OCI-LY3 (cell line): Measurements from ENCODE around the gene METTL4.

Source experiments
- H2AFZ ChIP-seq: fragments of 200-600, 300-600 bp; shearing (Covaris generic); 2 replicates; pipeline ENCODE4 v1.6.0; 2014; ENCODE audit warnings: antibody characterized with exemption, low read depth, low read length
- H3K27ac ChIP-seq: fragments of 200-600, 300-600 bp; sonication (generic); 2 replicates; pipeline ENCODE4 v1.5.1; 2014; ENCODE audit warnings: mild to moderate bottlenecking, low read length, moderate library complexity, mixed read lengths
- H3K27me3 ChIP-seq: fragments of 200-600, 300-600 bp; sonication (generic); 2 replicates; pipeline ENCODE4 v1.6.1; 2014; ENCODE audit warnings: low read depth, low read length, mixed read lengths
- H3K36me3 ChIP-seq: fragments of 200-600, 300-600 bp; sonication (generic); replicated peaks from 2 replicates; pipeline ENCODE3; 2014; ENCODE audit warnings: low read depth, low read length, mixed read lengths
- H3K4me1 ChIP-seq: fragments of 300-600, 200-600 bp; sonication (generic); 2 replicates; pipeline ENCODE4 v1.6.1; 2014; ENCODE audit warnings: low read length, mixed read lengths
- H3K4me2 ChIP-seq: fragments of 200-600, 300-600 bp; sonication (generic); 2 replicates; pipeline ENCODE4 v1.6.1; 2014; ENCODE audit warnings: low read length, mixed read lengths
- H3K4me3 ChIP-seq: fragments of 300-600, 200-600 bp; sonication (generic); 2 replicates; pipeline ENCODE4 v1.5.1; 2014; ENCODE audit warnings: antibody characterized with exemption, mild to moderate bottlenecking, low read length, moderate library complexity
- H3K79me2 ChIP-seq: fragments of 300-600, 200-600 bp; shearing (Covaris generic); 2 replicates; pipeline ENCODE4 v1.6.1; 2014; ENCODE audit warnings: mild to moderate bottlenecking, low read length, mixed read lengths
- H3K9ac ChIP-seq: fragments of 300-600, 200-600 bp; shearing (Covaris generic); 2 replicates; pipeline ENCODE4 v1.6.0; 2014; ENCODE audit warnings: mild to moderate bottlenecking, low read length, moderate library complexity
- H3K9me3 ChIP-seq: fragments of 200-600, 300-600 bp; shearing (Covaris generic); 2 replicates; pipeline ENCODE4 v1.6.1; 2014; ENCODE audit warnings: low read length, mixed read lengths; ENCODE audit not compliant: insufficient read depth
- H4K20me1 ChIP-seq: fragments of 200-600, 300-600 bp; sonication (generic); 2 replicates; pipeline ENCODE4 v1.6.1; 2016; ENCODE audit warnings: low read length, mixed read lengths; ENCODE audit not compliant: insufficient read depth
- CTCF ChIP-seq: fragments of 200-600, 300-600 bp; sonication (generic); IDR thresholded peaks from 2 replicates; pipeline ENCODE4 v1.5.1; 2014; ENCODE audit warnings: antibody characterized with exemption, low read length, low read depth
- EZH2phosphoT487 ChIP-seq: fragments of 200-600 bp; shearing (Covaris generic); IDR thresholded peaks from 2 replicates; pipeline ENCODE4 v1.6.1; 2018; ENCODE audit warnings: antibody characterized with exemption, mixed run types, low read depth

METTL4 gene

DNA sequence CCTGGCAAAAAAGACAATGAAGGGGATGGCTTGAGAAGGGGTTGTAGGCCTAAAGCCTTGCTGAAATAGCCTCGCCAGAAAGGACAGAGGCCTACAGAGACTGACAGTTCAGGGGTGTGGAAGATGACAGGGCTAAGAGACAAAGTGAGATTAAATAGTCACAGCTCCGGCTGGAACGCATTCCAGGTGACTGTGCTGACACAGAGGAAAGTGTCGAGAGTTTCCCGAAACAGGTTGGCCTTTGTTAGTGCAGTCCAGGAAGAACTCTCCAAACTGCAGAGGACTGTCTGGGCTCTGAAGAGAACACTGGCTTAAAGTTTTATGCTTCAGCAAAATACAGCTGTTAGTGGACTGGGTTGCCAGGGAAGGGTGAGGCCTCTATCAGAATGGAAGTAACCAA lies 52.8 kb downstream of the METTL4 start:
- no peaks in the 10 kb centered on the region for H3K9me3 ChIP-seq
- H4K20me1 ChIP-seq: no peaks in the 10 kb centered on the region
- H3K27me3 ChIP-seq: no peaks in the 10 kb centered on the region
- no peak overlapping the region for H3K27ac ChIP-seq
- H3K4me2 ChIP-seq: no peak overlapping the region
- H3K9ac ChIP-seq: no peak overlapping the region
- H3K79me2 ChIP-seq: no peaks in the 10 kb centered on the region
- no peak for TF ChIP-seq EZH2phosphoT487
- TF ChIP-seq CTCF: no peak
- H2AFZ ChIP-seq: no peak overlapping the region
- no peaks in the 10 kb centered on the region for H3K36me3 ChIP-seq
- peaks cover 9% of the 10 kb centered on the region; the same call in 1 of the 2 replicates for H3K4me1 ChIP-seq
- no peak overlapping the region for H3K4me3 ChIP-seq

DNA sequence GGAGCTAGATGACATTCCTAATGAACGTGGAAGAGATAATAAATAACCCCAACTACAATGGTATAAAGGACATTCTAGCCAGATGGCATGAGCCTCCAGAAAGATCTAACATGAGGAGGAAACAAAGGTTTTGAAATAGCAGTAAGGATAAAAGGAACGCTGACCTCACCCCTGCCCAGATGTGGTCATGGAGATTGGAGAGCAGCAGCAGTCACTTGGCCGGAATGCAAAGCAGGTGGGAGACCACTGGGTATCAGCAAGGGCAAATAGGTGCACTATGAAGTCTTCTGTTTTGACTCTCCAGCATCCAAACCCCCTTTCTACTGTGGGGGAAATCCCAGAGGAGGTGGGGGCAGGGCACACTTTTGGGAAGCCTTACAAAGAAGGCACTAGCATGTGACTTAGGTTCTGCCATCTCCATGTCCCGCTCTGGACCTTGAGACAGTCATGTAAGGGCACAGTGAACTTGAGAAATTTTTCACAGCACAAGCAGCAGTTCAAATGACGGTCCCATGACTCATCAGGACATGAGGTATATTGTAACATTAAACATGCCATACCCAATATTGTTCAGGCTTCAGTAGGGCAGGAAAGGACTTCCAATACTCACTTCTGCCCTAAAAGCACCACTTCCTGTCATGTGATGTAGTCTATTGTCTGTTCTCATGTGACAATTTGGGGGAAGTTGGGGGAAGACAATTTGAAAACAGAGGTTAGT lies 55.2 kb downstream of the METTL4 start:
- Histone ChIP-seq H3K79me2 (no peaks in the 10 kb centered on the region), H3K4me2 (no peak overlapping the region), H3K27ac (no peak overlapping the region), H2AFZ (0 out of 2 replicates have a peak overlapping the region, but pooled peaks have one; percentile 62), H3K36me3 (no peaks in the 10 kb centered on the region), H3K27me3 (no peaks in the 10 kb centered on the region), H3K4me1 (0 out of 2 replicates have a peak, but pooled peaks cover 3% of the 10 kb centered on the region), H3K9me3 (no peaks in the 10 kb centered on the region), H3K9ac (no peak overlapping the region), H4K20me1 (no peaks in the 10 kb centered on the region), H3K4me3 (no peak overlapping the region)
- no peak for TF ChIP-seq EZH2phosphoT487

DNA sequence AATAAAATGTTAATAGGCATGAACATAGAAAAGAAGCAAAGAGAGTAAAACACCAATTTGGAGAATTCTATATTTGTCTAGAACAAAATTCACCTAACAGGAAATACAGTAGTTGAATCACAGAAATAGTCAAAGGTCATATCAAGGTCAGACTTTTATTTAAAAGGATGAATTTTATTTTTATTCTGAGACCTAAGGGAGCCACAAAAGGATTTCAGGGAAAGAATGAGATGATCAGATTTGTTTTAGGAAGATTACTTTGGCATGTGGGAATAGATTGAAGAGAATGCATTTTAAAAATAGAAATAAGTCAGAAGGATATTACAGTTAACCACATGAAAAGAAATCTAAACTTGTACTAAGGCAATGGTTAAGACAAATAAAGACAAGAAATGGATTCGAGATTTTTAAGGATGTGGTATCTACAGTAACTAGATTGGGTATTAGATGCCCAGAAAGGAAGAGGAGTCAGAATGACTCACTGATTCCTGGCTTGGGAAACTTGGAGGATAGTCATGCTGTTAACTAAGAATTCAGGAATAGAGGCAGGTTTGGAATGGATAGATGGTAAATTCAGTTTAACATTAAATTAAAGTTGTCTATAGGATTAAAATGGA lies 56.0 kb downstream of the METTL4 start:
- Histone ChIP-seq H3K9me3 (no peaks in the 10 kb centered on the region), H2AFZ (no peak overlapping the region), H4K20me1 (no peaks in the 10 kb centered on the region), H3K9ac (no peak overlapping the region), H3K79me2 (no peaks in the 10 kb centered on the region), H3K4me1 (0 out of 2 replicates have a peak, but pooled peaks cover 3% of the 10 kb centered on the region), H3K4me3 (no peak overlapping the region), H3K36me3 (no peaks in the 10 kb centered on the region), H3K4me2 (no peak overlapping the region), H3K27ac (no peak overlapping the region), H3K27me3 (no peaks in the 10 kb centered on the region)
- TF ChIP-seq EZH2phosphoT487: no peak
- TF ChIP-seq CTCF: no peak

DNA sequence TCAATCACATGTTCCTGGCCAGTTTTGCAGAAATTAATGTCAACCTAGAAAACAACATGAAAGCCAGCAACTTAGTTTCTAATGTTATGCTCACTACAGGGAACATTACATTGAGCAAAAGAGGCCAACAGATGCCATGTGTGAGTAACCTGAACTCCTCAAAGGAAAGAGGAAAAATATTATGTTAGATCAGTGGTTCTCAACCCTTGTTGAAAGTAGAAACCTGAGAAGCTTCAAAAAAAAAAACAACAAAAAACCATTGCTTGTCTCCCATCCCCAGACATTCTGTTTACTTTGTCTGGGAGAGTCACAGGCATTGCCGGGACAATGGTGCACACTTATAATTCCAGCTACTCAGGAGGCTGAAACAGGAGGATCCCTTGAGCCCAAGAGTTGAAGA lies 57.7 kb downstream of the METTL4 start:
- H3K27ac ChIP-seq: no peak overlapping the region
- no peaks in the 10 kb centered on the region for H3K36me3 ChIP-seq
- H3K4me1 ChIP-seq: 0 out of 2 replicates have a peak, but pooled peaks cover 3% of the 10 kb centered on the region
- no peak overlapping the region for H3K9ac ChIP-seq
- H3K4me3 ChIP-seq: no peak overlapping the region
- no peaks in the 10 kb centered on the region for H4K20me1 ChIP-seq
- H3K9me3 ChIP-seq: no peaks in the 10 kb centered on the region
- no peaks in the 10 kb centered on the region for H3K27me3 ChIP-seq
- H3K79me2 ChIP-seq: no peaks in the 10 kb centered on the region
- no peak overlapping the region for H2AFZ ChIP-seq
- TF ChIP-seq CTCF: no peak
- TF ChIP-seq EZH2phosphoT487: no peak
- H3K4me2 ChIP-seq: no peak overlapping the region
